Measurements from ENCODE around the gene ATP7A. TPM values are rescaled to one million over a fixed set of nuclear protein-coding genes. Genes with fewer than 3 reads are reported as not detected.

The ATP7A gene
- total RNA-seq, 1 experiment from 2014 or later = 13.5 TPM

GRCh38 chrX:77977095-77977494 lies 66.6 kb downstream of the ATP7A start:
- Histone ChIP-seq H3K4me3 (ENCODE audit: low read depth in 2 of 2, low read length in 2 of 2) (no peak overlapping the region), H3K27ac (ENCODE audit: low read length) (no peak overlapping the region), H3K9me3 (ENCODE audit: control insufficient read depth, insufficient read depth, low read depth, low read length) (no peaks in the 10 kb centered on the region), H3K36me3 (ENCODE audit: control insufficient read depth, insufficient read depth, low read length) (no peaks in the 10 kb centered on the region), H3K4me1 (ENCODE audit: control insufficient read depth, insufficient read depth, low read length) (no peaks in the 10 kb centered on the region), H3K27me3 (ENCODE audit: control insufficient read depth, insufficient read depth, low read length) (no peaks in the 10 kb centered on the region)
- ATAC-seq (no peak), DNase-seq (ENCODE audit: low read depth, low spot score) (no peak)
- in situ Hi-C loops (cut with HindIII; ENCODE audit: low pct_unique_long_range_greater_than_20kb, low sequenced_read_pairs) (no loop called here), intact Hi-C loops (cut with micrococcal nuclease; ENCODE audit: unreplicated experiment) (no loop called here)
- BruUV-seq (replicated peaks) = no TSS peak
- no peak for TF ChIP-seq REST (IDR thresholded peaks at IDR 0.05; ENCODE audit: insufficient read depth in 1 of 2, low read depth in 2 of 2, low read length in 1 of 2)
- no peak for TF ChIP-seq CTCF (IDR thresholded peaks at IDR 0.05)
- no peak for TF ChIP-seq SIN3A (IDR thresholded peaks at IDR 0.05; ENCODE audit: borderline replicate concordance, insufficient read depth, low read depth, low read length)
- no peak for TF ChIP-seq POLR2AphosphoS5 (IDR thresholded peaks at IDR 0.05; ENCODE audit: low read depth, low read length)
- no peak for TF ChIP-seq TCF7L2 (IDR thresholded peaks at IDR 0.05; ENCODE audit: low read depth, low read length)
- CTCF ChIA-PET = no interaction called here
- POLR2A ChIA-PET = interaction anchor here (0.5 kb wide), 1 partner anchor 57 kb away, joined by 3 read pairs; no protein-coding TSS in a partner anchor

GRCh38 chrX:77977518-77977917 lies 67.0 kb downstream of the ATP7A start:
- POLR2A ChIA-PET = interaction anchor here (0.5 kb wide), 1 partner anchor 57 kb away, joined by 3 read pairs; no protein-coding TSS in a partner anchor
- in situ Hi-C loops (cut with HindIII; ENCODE audit: low pct_unique_long_range_greater_than_20kb, low sequenced_read_pairs) = no loop called here
- ATAC-seq = no peak
- H3K27me3 ChIP-seq (ENCODE audit: control insufficient read depth, insufficient read depth, low read length) = no peaks in the 10 kb centered on the region
- no peaks in the 10 kb centered on the region for H3K4me1 ChIP-seq (ENCODE audit: control insufficient read depth, insufficient read depth, low read length)
- intact Hi-C loops (cut with micrococcal nuclease; ENCODE audit: unreplicated experiment) = no loop called here
- CTCF ChIA-PET = no interaction called here
- H3K4me3 ChIP-seq (ENCODE audit: low read depth in 2 of 2, low read length in 2 of 2) = no peak overlapping the region
- TF ChIP-seq TCF7L2 (IDR thresholded peaks at IDR 0.05; ENCODE audit: low read depth, low read length) = no peak
- no peak for TF ChIP-seq SIN3A (IDR thresholded peaks at IDR 0.05; ENCODE audit: borderline replicate concordance, insufficient read depth, low read depth, low read length)
- TF ChIP-seq CTCF (IDR thresholded peaks at IDR 0.05) = no peak
- no peak for TF ChIP-seq POLR2AphosphoS5 (IDR thresholded peaks at IDR 0.05; ENCODE audit: low read depth, low read length)
- no peak for TF ChIP-seq REST (IDR thresholded peaks at IDR 0.05; ENCODE audit: insufficient read depth in 1 of 2, low read depth in 2 of 2, low read length in 1 of 2)
- H3K36me3 ChIP-seq (ENCODE audit: control insufficient read depth, insufficient read depth, low read length) = no peaks in the 10 kb centered on the region
- DNase-seq (ENCODE audit: low read depth, low spot score) = no peak
- H3K27ac ChIP-seq (ENCODE audit: low read length) = no peak overlapping the region
- no TSS peak for BruUV-seq (replicated peaks)
- no peaks in the 10 kb centered on the region for H3K9me3 ChIP-seq (ENCODE audit: control insufficient read depth, insufficient read depth, low read depth, low read length)
